ENCODE results near the gene TENM4. TPM values are rescaled to one million over a fixed set of nuclear protein-coding genes. Genes with fewer than 3 reads are reported as not detected.

Gene TENM4
- total RNA-seq, 4 donors from 2014 or later: 7.7 to 39.3 (median 16.1) TPM

GRCh38 chr11:79220171-79220570 lies 220.7 kb downstream of the TENM4 start:
- TF ChIP-seq CTCF (IDR thresholded peaks at IDR 0.05): no peak
- TF ChIP-seq POLR2A (IDR thresholded peaks at IDR 0.05): no peak
- Histone ChIP-seq H3K27ac (peak overlapping the region in 1 of 4 donors; percentile 22), H3K27me3 (no peaks in the 10 kb centered on the region), H3K4me3 (no peak overlapping the region), H3K36me3 (peaks cover 0 to 4% (median 0%) of the 10 kb centered on the region in 3 donors), H3K9me3 (no peaks in the 10 kb centered on the region), H3K4me1 (peaks cover 0 to 25% (median 6%) of the 10 kb centered on the region in 3 donors)
- DNase-seq: no peak
- WGBS, 2 donors: 66 to 72% methylated on average over 2 to 3 of the region's 3 CpGs
- intact Hi-C loops (cut with DNase I): no loop called here

- intact Hi-C loops (cut with DNase I): no loop called here
- WGBS, 2 donors: 35 to 46% methylated on average over 2 to 6 of the region's 6 CpGs
Measured at GRCh38 chr11:79219186-79220045, 221.4 kb downstream of the TENM4 start.

GRCh38 chr11:79212741-79213190 lies 228.1 kb downstream of the TENM4 start:
- Histone ChIP-seq H3K27ac (no peak overlapping the region), H3K4me3 (no peak overlapping the region), H3K4me1 (no peaks in the 10 kb centered on the region), H3K9me3 (no peaks in the 10 kb centered on the region), H3K36me3 (peaks cover 0 to 11% (median 0%) of the 10 kb centered on the region in 3 donors), H3K27me3 (no peaks in the 10 kb centered on the region)
- DNase-seq: no peak
- 25 to 34% methylated on average over 2 to 6 of the region's 6 CpGs for WGBS, 2 donors
- TF ChIP-seq CTCF (IDR thresholded peaks at IDR 0.05): no peak
- TF ChIP-seq POLR2A (IDR thresholded peaks at IDR 0.05): no peak
- intact Hi-C loops (cut with DNase I): no loop called here

More at GRCh38 chr11:79219186-79220045, 221.4 kb downstream of the TENM4 start:
- DNase-seq: no peak
- H3K9me3 ChIP-seq: no peaks in the 10 kb centered on the region
- H3K4me3 ChIP-seq: no peak overlapping the region
- H3K4me1 ChIP-seq: peaks cover 0 to 25% (median 6%) of the 10 kb centered on the region in 3 donors
- H3K36me3 ChIP-seq: peaks cover 0 to 10% (median 0%) of the 10 kb centered on the region in 3 donors
- no peaks in the 10 kb centered on the region for H3K27me3 ChIP-seq
- TF ChIP-seq CTCF (IDR thresholded peaks at IDR 0.05): no peak
- no peak for TF ChIP-seq POLR2A (IDR thresholded peaks at IDR 0.05)
- peak overlapping the region in 1 of 4 donors; percentile 22 for H3K27ac ChIP-seq

DNA sequence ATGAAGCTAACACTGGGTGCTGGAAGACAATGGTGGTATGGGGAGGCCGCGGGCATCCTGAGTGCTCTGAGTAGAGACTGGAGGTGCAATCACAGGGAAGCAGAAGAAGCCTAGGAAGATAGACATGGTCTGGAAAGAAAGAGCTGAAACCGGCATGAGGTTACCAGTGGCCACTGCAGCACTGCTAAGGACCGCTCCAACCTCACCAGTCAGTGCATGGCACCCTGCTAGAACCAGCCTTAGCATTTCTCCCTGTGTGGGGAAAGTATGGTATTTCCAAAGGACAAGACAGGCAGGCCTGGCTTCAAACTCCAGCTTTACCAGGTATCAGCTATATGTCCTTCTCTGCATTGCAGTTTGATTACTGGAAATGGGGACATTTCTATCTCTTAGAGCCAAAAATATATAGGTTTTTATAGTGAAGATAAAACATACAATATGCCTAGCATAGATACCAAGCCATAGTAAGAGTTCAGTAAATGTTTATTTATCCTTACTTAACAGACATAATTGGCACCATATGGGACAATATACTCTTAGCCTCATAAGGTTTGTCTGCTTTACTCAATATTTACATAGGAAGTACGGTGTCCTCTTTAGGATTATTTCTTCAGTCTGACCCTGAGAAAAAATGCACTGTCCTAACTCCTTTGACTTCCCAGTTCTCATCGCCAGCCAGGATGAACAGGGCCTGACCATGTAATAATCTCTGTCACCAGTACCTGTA lies 231.1 kb downstream of the TENM4 start:
- H3K9me3 ChIP-seq: no peaks in the 10 kb centered on the region
- no peak for DNase-seq
- H3K4me3 ChIP-seq: no peak overlapping the region
- intact Hi-C loops (cut with DNase I): no loop called here
- H3K4me1 ChIP-seq: no peaks in the 10 kb centered on the region
- 87 to 95% methylated on average over 6 of the region's 6 CpGs for WGBS, 2 donors
- H3K36me3 ChIP-seq: peaks cover 0 to 3% (median 0%) of the 10 kb centered on the region in 3 donors
- TF ChIP-seq POLR2A (IDR thresholded peaks at IDR 0.05) (no peak), CTCF (IDR thresholded peaks at IDR 0.05) (no peak)
- H3K27me3 ChIP-seq: no peaks in the 10 kb centered on the region
- H3K27ac ChIP-seq: no peak overlapping the region

DNA sequence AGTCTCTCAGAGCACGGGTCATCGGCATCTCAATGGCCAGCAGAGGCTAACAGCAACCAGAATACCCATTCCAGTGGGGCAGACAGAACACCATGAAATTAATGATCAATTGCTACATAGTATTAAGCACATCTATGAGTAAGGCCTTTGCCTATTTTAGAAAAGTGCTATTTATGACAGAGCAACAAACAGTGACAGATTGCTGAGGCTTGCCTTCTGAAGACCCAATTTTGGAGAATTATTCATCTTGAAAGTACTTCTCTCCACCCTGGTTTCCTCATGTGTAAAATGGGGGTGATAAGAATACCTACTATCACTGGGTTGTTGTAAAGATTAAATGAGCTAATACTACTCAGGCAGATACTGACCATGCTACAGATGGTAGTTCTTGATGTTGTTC lies 232.7 kb downstream of the TENM4 start:
- H3K4me3 ChIP-seq: no peak overlapping the region
- H3K4me1 ChIP-seq: no peaks in the 10 kb centered on the region
- intact Hi-C loops (cut with DNase I): no loop called here
- no peaks in the 10 kb centered on the region for H3K36me3 ChIP-seq
- no peak for TF ChIP-seq CTCF (IDR thresholded peaks at IDR 0.05)
- no peak for TF ChIP-seq POLR2A (IDR thresholded peaks at IDR 0.05)
- WGBS, 2 donors: 62 to 87% methylated on average over 2 of the region's 2 CpGs
- no peaks in the 10 kb centered on the region for H3K27me3 ChIP-seq
- no peak overlapping the region for H3K27ac ChIP-seq
- DNase-seq: no peak
- no peaks in the 10 kb centered on the region for H3K9me3 ChIP-seq
